HG02973 (cell line): Measurements from ENCODE around the gene OR51A7.
"Not testable (repeated sequence)": the region's sequence is repeated elsewhere in the genome, so short reads cannot be mapped to it uniquely, and the experiment has no call there.

ENCODE experiments used
- ATAC-seq: cut with Tn5 transposase; IDR thresholded peaks from one replicate; pipeline ENCODE4 v1.9.1; 2021; ENCODE audit warnings: moderate library complexity; ENCODE audit not compliant: unreplicated experiment

Gene OR51A7

DNA sequence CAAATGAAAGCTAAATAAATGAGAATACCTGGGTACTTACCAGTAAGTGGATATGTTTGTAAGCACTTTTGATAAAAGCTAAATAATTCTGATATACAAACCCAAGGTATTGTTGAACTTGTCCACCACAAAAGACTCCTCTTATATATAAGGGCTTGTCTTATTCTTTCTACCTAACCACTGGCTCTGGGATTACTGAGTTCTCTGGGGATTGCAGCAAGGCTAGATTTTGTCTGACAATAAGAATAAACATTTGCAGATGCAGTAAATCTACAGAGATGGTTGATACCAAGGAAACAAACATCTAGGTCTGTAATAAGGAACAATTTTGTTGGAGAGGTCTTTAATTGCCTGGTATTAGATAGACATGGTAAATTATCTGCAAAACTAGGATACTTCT is 43.9 kb downstream of the OR51A7 start, which contains the start of gene OR51A4:
TSS of gene OR51A4 (minus strand) at position 101 of the 400 bp plus-strand sequence. CDS start 505 bp downstream, outside the sequence.
- no peak for ATAC-seq

DNA sequence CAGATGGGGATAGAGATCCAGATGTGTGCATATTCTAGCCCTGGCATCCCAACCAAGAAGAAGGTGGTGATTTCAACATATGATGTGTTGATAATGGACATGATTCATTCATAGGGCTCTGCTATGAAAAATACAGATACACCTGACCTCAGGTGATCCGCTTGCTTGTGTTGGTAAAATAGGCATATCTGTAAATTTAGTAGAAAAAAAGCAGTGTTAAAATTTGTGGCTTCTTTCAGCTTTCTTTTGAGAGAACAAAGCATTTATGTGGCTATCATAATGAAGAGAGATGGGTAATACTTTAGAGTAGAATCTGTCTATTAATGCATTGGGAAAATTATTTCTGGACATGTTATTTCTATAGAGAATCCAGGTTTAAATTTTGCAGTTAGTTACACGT is 52.0 kb downstream of the OR51A7 start, which contains the start of gene OR51A2:
TSS of gene OR51A2 (minus strand) at position 101 of the 400 bp plus-strand sequence. CDS start at position 101, 0 bp downstream.
- not testable (repeated sequence) for ATAC-seq

GRCh38 chr11:4957396-4957795 is 53.8 kb downstream of the OR51A7 start:
- no peak for ATAC-seq
